ENCODE measurements around the gene DMD. TPM values are rescaled to one million over a fixed set of nuclear protein-coding genes. Genes with fewer than 3 reads are reported as not detected.

DMD gene
- total RNA-seq, 3 donors from 2014 or later (not counting 1 experiment from before 2014, with no cell fraction given), result not detected

- no peak overlapping the region for H3K4me3 Mint-ChIP-seq
Observed at GRCh38 chrX:32749070-32749469, 462.3 kb downstream of the DMD start.

DNA sequence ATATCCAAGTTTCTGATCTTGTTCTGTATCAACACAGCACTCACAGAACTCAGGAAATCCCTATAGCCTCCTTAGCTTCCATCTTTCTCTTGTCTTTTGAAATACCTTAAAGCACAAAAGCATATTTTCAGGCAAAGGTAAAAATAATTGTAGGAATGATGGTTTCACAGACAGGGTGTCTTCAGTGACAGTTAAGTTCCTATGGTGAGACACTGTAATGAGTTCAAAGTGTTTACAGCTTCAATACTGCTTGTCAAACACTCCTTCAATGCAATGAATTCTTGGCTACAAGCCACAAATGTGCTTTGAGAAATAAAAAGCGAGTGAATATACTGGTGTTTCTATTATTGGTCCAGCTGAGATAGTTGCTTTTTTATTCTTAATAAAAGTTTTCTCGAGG, 466.0 kb downstream of the DMD start:
- Histone ChIP-seq H3K9me3 (ENCODE audit: control insufficient read depth, insufficient read depth, low read length) (no peaks in the 10 kb centered on the region), H3K4me1 (ENCODE audit: control insufficient read depth, insufficient read depth, low read length) (no peaks in the 10 kb centered on the region), H3K27me3 (ENCODE audit: control insufficient read depth, insufficient read depth, low read length) (no peaks in the 10 kb centered on the region), H3K27ac (ENCODE audit: low read length) (no peak overlapping the region), H3K4me3 (ENCODE audit: low read length) (no peak overlapping the region), H3K36me3 (ENCODE audit: control insufficient read depth, insufficient read depth, low read length) (no peaks in the 10 kb centered on the region)
- Mint-ChIP-seq H3K27me3 (ENCODE audit: low read depth in 2 of 2) (no peaks in the 10 kb centered on the region), H3K9me3 (peaks cover 2 to 6% of the 10 kb centered on the region in 2 donors), H3K4me1 (no peaks in the 10 kb centered on the region), H3K4me3 (no peak overlapping the region), H3K36me3 (no peaks in the 10 kb centered on the region), H3K27ac (no peak overlapping the region)
- no CpG with 5 or more reads among the region's 2 CpGs for WGBS (ENCODE audit: insufficient coverage)
- ATAC-seq (no peak), DNase-seq (no peak)
- intact Hi-C loops (cut with micrococcal nuclease), result no loop called here
- TF ChIP-seq, protein P1, sequence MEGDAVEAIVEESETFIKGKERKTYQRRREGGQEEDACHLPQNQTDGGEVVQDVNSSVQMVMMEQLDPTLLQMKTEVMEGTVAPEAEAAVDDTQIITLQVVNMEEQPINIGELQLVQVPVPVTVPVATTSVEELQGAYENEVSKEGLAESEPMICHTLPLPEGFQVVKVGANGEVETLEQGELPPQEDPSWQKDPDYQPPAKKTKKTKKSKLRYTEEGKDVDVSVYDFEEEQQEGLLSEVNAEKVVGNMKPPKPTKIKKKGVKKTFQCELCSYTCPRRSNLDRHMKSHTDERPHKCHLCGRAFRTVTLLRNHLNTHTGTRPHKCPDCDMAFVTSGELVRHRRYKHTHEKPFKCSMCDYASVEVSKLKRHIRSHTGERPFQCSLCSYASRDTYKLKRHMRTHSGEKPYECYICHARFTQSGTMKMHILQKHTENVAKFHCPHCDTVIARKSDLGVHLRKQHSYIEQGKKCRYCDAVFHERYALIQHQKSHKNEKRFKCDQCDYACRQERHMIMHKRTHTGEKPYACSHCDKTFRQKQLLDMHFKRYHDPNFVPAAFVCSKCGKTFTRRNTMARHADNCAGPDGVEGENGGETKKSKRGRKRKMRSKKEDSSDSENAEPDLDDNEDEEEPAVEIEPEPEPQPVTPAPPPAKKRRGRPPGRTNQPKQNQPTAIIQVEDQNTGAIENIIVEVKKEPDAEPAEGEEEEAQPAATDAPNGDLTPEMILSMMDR (IDR thresholded peaks at IDR 0.05), result no peak

More at GRCh38 chrX:32749070-32749469, 462.3 kb downstream of the DMD start:
- DNase-seq (no peak), ATAC-seq (no peak)
- no peak overlapping the region for H3K27ac ChIP-seq (ENCODE audit: low read length)
- Mint-ChIP-seq H3K27me3 (ENCODE audit: low read depth in 2 of 2) (no peaks in the 10 kb centered on the region), H3K9me3 (peaks cover 6 to 12% of the 10 kb centered on the region in 2 donors), H3K36me3 (no peaks in the 10 kb centered on the region), H3K4me1 (no peaks in the 10 kb centered on the region), H3K27ac (no peak overlapping the region)
- H3K36me3 ChIP-seq (ENCODE audit: control insufficient read depth, insufficient read depth, low read length), result no peaks in the 10 kb centered on the region
- intact Hi-C loops (cut with micrococcal nuclease), result no loop called here
- no peaks in the 10 kb centered on the region for H3K9me3 ChIP-seq (ENCODE audit: control insufficient read depth, insufficient read depth, low read length)
- TF ChIP-seq, protein P1 (IDR thresholded peaks at IDR 0.05), result no peak
- no CpG with 5 or more reads among the region's 1 CpG for WGBS (ENCODE audit: insufficient coverage)
- no peaks in the 10 kb centered on the region for H3K27me3 ChIP-seq (ENCODE audit: control insufficient read depth, insufficient read depth, low read length)
- no peak overlapping the region for H3K4me3 ChIP-seq (ENCODE audit: low read length)
- H3K4me1 ChIP-seq (ENCODE audit: control insufficient read depth, insufficient read depth, low read length), result no peaks in the 10 kb centered on the region

DNA sequence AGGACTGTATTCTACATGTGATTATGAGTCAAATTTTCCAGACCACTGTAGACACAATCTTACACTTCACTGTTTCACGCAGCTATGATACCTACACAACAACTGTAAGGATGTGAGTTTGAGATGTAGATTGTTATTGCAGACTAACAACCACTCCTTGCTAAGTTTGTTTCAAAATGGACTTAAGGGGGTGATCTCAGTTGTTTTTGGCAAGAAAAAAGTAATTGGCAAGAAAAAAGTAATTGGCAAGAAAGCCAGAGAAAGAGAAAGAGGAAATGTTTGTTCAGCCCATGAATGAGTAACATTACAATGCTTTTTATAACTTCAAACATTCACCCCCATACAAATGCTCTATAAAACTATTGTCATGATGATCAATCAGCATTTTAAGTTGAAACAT, 466.4 kb downstream of the DMD start:
- H3K36me3 Mint-ChIP-seq, result no peaks in the 10 kb centered on the region
- Histone ChIP-seq H3K36me3 (ENCODE audit: control insufficient read depth, insufficient read depth, low read length) (no peaks in the 10 kb centered on the region), H3K4me1 (ENCODE audit: control insufficient read depth, insufficient read depth, low read length) (no peaks in the 10 kb centered on the region), H3K9me3 (ENCODE audit: control insufficient read depth, insufficient read depth, low read length) (no peaks in the 10 kb centered on the region), H3K27me3 (ENCODE audit: control insufficient read depth, insufficient read depth, low read length) (no peaks in the 10 kb centered on the region), H3K4me3 (ENCODE audit: low read length) (no peak overlapping the region), H3K27ac (ENCODE audit: low read length) (no peak overlapping the region)
- intact Hi-C loops (cut with micrococcal nuclease), result no loop called here
- ATAC-seq (no peak), DNase-seq (no peak)
- WGBS (ENCODE audit: insufficient coverage), result no CpG with 5 or more reads among the region's 1 CpG
- TF ChIP-seq, protein P1 (IDR thresholded peaks at IDR 0.05), result no peak
- peaks cover 2 to 8% of the 10 kb centered on the region in 2 donors for H3K9me3 Mint-ChIP-seq
- no peak overlapping the region for H3K4me3 Mint-ChIP-seq
- no peaks in the 10 kb centered on the region for H3K4me1 Mint-ChIP-seq
- H3K27ac Mint-ChIP-seq, result no peak overlapping the region
- H3K27me3 Mint-ChIP-seq (ENCODE audit: low read depth in 2 of 2), result no peaks in the 10 kb centered on the region

- H3K4me1 ChIP-seq (ENCODE audit: control insufficient read depth, insufficient read depth, low read length), result no peaks in the 10 kb centered on the region
- H3K9me3 ChIP-seq (ENCODE audit: control insufficient read depth, insufficient read depth, low read length), result no peaks in the 10 kb centered on the region
- Mint-ChIP-seq H3K36me3 (no peaks in the 10 kb centered on the region), H3K27me3 (ENCODE audit: low read depth in 2 of 2) (no peaks in the 10 kb centered on the region), H3K27ac (no peak overlapping the region), H3K4me1 (no peaks in the 10 kb centered on the region), H3K9me3 (peaks cover 2 to 8% of the 10 kb centered on the region in 2 donors), H3K4me3 (no peak overlapping the region)
- no peak overlapping the region for H3K4me3 ChIP-seq (ENCODE audit: low read length)
- H3K27ac ChIP-seq (ENCODE audit: low read length), result no peak overlapping the region
- TF ChIP-seq, protein P1 (IDR thresholded peaks at IDR 0.05), result no peak
- DNase-seq, result no peak
- intact Hi-C loops (cut with micrococcal nuclease), result no loop called here
- WGBS (ENCODE audit: insufficient coverage), result no CpG with 5 or more reads among the region's 3 CpGs
- no peaks in the 10 kb centered on the region for H3K36me3 ChIP-seq (ENCODE audit: control insufficient read depth, insufficient read depth, low read length)
- ATAC-seq, result no peak
- H3K27me3 ChIP-seq (ENCODE audit: control insufficient read depth, insufficient read depth, low read length), result no peaks in the 10 kb centered on the region
Observed at GRCh38 chrX:32741910-32742309, 469.4 kb downstream of the DMD start.

Measured in natural killer cell (primary cell).